ENCODE data around the gene C6orf120.

The C6orf120 gene

GRCh38 chr6:169707772-169708171, 5.8 kb downstream of the C6orf120 start:
- no peak overlapping the region for H3K9ac ChIP-seq (ENCODE audit: low read length in 2 of 2)
- no peak overlapping the region for H3K4me3 ChIP-seq (ENCODE audit: low read length in 2 of 2)
- H3K9me3 ChIP-seq (ENCODE audit: control insufficient read depth in 2 of 2, low read length in 2 of 2): no peaks in the 10 kb centered on the region
- H3K27ac ChIP-seq (ENCODE audit: low read length): no peak overlapping the region
- H3K4me1 ChIP-seq (ENCODE audit: control insufficient read depth, insufficient read depth, low read length): peaks cover 7% of the 10 kb centered on the region
- H3K36me3 ChIP-seq (ENCODE audit: control insufficient read depth in 2 of 2, insufficient read depth in 2 of 2, low read length in 2 of 2): peaks cover 7 to 33% of the 10 kb centered on the region in 2 donors
- no peaks in the 10 kb centered on the region for H3K27me3 ChIP-seq (ENCODE audit: control insufficient read depth in 1 of 2, insufficient read depth in 2 of 2, low read length in 2 of 2)

GRCh38 chr6:169709293-169709692, 7.4 kb downstream of the C6orf120 start:
- H3K27me3 ChIP-seq (ENCODE audit: control insufficient read depth in 1 of 2, insufficient read depth in 2 of 2, low read length in 2 of 2): no peaks in the 10 kb centered on the region
- H3K9ac ChIP-seq (ENCODE audit: low read length in 2 of 2): no peak overlapping the region
- H3K36me3 ChIP-seq (ENCODE audit: control insufficient read depth in 2 of 2, insufficient read depth in 2 of 2, low read length in 2 of 2): peaks cover 7 to 40% of the 10 kb centered on the region in 2 donors
- no peaks in the 10 kb centered on the region for H3K9me3 ChIP-seq (ENCODE audit: control insufficient read depth in 2 of 2, low read length in 2 of 2)
- H3K27ac ChIP-seq (ENCODE audit: low read length): no peak overlapping the region
- peaks cover under 1% of the 10 kb centered on the region for H3K4me1 ChIP-seq (ENCODE audit: control insufficient read depth, insufficient read depth, low read length)
- no peak overlapping the region for H3K4me3 ChIP-seq (ENCODE audit: low read length in 2 of 2)

GRCh38 chr6:169710009-169710408, 8.1 kb downstream of the C6orf120 start:
- H3K4me3 ChIP-seq (ENCODE audit: low read length in 2 of 2): no peak overlapping the region
- no peaks in the 10 kb centered on the region for H3K9me3 ChIP-seq (ENCODE audit: control insufficient read depth in 2 of 2, low read length in 2 of 2)
- no peak overlapping the region for H3K9ac ChIP-seq (ENCODE audit: low read length in 2 of 2)
- no peaks in the 10 kb centered on the region for H3K4me1 ChIP-seq (ENCODE audit: control insufficient read depth, insufficient read depth, low read length)
- peaks cover 4 to 47% of the 10 kb centered on the region in 2 donors for H3K36me3 ChIP-seq (ENCODE audit: control insufficient read depth in 2 of 2, insufficient read depth in 2 of 2, low read length in 2 of 2)
- H3K27me3 ChIP-seq (ENCODE audit: control insufficient read depth in 1 of 2, insufficient read depth in 2 of 2, low read length in 2 of 2): no peaks in the 10 kb centered on the region
- H3K27ac ChIP-seq (ENCODE audit: low read length): no peak overlapping the region

- Histone ChIP-seq H3K9ac (ENCODE audit: low read length in 2 of 2) (no peak overlapping the region), H3K4me3 (ENCODE audit: low read length in 2 of 2) (no peak overlapping the region), H3K27ac (ENCODE audit: low read length) (no peak overlapping the region), H3K4me1 (ENCODE audit: control insufficient read depth, insufficient read depth, low read length) (no peaks in the 10 kb centered on the region), H3K36me3 (ENCODE audit: control insufficient read depth in 2 of 2, insufficient read depth in 2 of 2, low read length in 2 of 2) (peaks cover 9 to 53% of the 10 kb centered on the region in 2 donors), H3K27me3 (ENCODE audit: control insufficient read depth in 1 of 2, insufficient read depth in 2 of 2, low read length in 2 of 2) (no peaks in the 10 kb centered on the region), H3K9me3 (ENCODE audit: control insufficient read depth in 2 of 2, low read length in 2 of 2) (no peaks in the 10 kb centered on the region)
Measured at GRCh38 chr6:169714178-169714577, 12.3 kb downstream of the C6orf120 start.

GRCh38 chr6:169714595-169714994, 12.7 kb downstream of the C6orf120 start:
- H3K4me1 ChIP-seq (ENCODE audit: control insufficient read depth, insufficient read depth, low read length): no peaks in the 10 kb centered on the region
- peaks cover 9 to 50% of the 10 kb centered on the region in 2 donors for H3K36me3 ChIP-seq (ENCODE audit: control insufficient read depth in 2 of 2, insufficient read depth in 2 of 2, low read length in 2 of 2)

GRCh38 chr6:169719117-169719516, 17.2 kb downstream of the C6orf120 start:
- Histone ChIP-seq H3K27ac (ENCODE audit: low read length) (no peak overlapping the region), H3K9me3 (ENCODE audit: control insufficient read depth in 2 of 2, low read length in 2 of 2) (no peaks in the 10 kb centered on the region)

More at GRCh38 chr6:169714595-169714994, 12.7 kb downstream of the C6orf120 start:
- no peaks in the 10 kb centered on the region for H3K9me3 ChIP-seq (ENCODE audit: control insufficient read depth in 2 of 2, low read length in 2 of 2)
- H3K27ac ChIP-seq (ENCODE audit: low read length): no peak overlapping the region
- H3K9ac ChIP-seq (ENCODE audit: low read length in 2 of 2): no peak overlapping the region
- no peak overlapping the region for H3K4me3 ChIP-seq (ENCODE audit: low read length in 2 of 2)
- H3K27me3 ChIP-seq (ENCODE audit: control insufficient read depth in 1 of 2, insufficient read depth in 2 of 2, low read length in 2 of 2): no peaks in the 10 kb centered on the region

GRCh38 chr6:169720207-169720855, 18.4 kb downstream of the C6orf120 start:
- H3K4me3 ChIP-seq (ENCODE audit: low read length in 2 of 2): no peak overlapping the region
- H3K27me3 ChIP-seq (ENCODE audit: control insufficient read depth in 1 of 2, insufficient read depth in 2 of 2, low read length in 2 of 2): no peaks in the 10 kb centered on the region
- H3K36me3 ChIP-seq (ENCODE audit: control insufficient read depth in 2 of 2, insufficient read depth in 2 of 2, low read length in 2 of 2): peaks cover 5 to 10% of the 10 kb centered on the region in 2 donors
- H3K27ac ChIP-seq (ENCODE audit: low read length): no peak overlapping the region
- H3K4me1 ChIP-seq (ENCODE audit: control insufficient read depth, insufficient read depth, low read length): peaks cover 7% of the 10 kb centered on the region
- no peaks in the 10 kb centered on the region for H3K9me3 ChIP-seq (ENCODE audit: control insufficient read depth in 2 of 2, low read length in 2 of 2)
- H3K9ac ChIP-seq (ENCODE audit: low read length in 2 of 2): no peak overlapping the region

More at GRCh38 chr6:169719117-169719516, 17.2 kb downstream of the C6orf120 start:
- Histone ChIP-seq H3K4me1 (ENCODE audit: control insufficient read depth, insufficient read depth, low read length) (peaks cover 5% of the 10 kb centered on the region), H3K27me3 (ENCODE audit: control insufficient read depth in 1 of 2, insufficient read depth in 2 of 2, low read length in 2 of 2) (no peaks in the 10 kb centered on the region), H3K9ac (ENCODE audit: low read length in 2 of 2) (no peak overlapping the region), H3K4me3 (ENCODE audit: low read length in 2 of 2) (no peak overlapping the region), H3K36me3 (ENCODE audit: control insufficient read depth in 2 of 2, insufficient read depth in 2 of 2, low read length in 2 of 2) (peaks cover 5 to 20% of the 10 kb centered on the region in 2 donors)

- Histone ChIP-seq H3K9me3 (ENCODE audit: control insufficient read depth in 2 of 2, low read length in 2 of 2) (no peaks in the 10 kb centered on the region), H3K27ac (ENCODE audit: low read length) (peak overlapping the region; percentile 70), H3K4me1 (ENCODE audit: control insufficient read depth, insufficient read depth, low read length) (peaks cover 8% of the 10 kb centered on the region), H3K4me3 (ENCODE audit: low read length in 2 of 2) (peak overlapping the region; percentile 80 to 84), H3K36me3 (ENCODE audit: control insufficient read depth in 2 of 2, insufficient read depth in 2 of 2, low read length in 2 of 2) (no peaks in the 10 kb centered on the region), H3K9ac (ENCODE audit: low read length in 2 of 2) (peak overlapping the region; percentile 66 to 84), H3K27me3 (ENCODE audit: control insufficient read depth in 1 of 2, insufficient read depth in 2 of 2, low read length in 2 of 2) (no peaks in the 10 kb centered on the region)
Measured at GRCh38 chr6:169722362-169723199, 20.7 kb downstream of the C6orf120 start.

GRCh38 chr6:169723200-169723909, 21.4 kb downstream of the C6orf120 start:
- H3K9me3 ChIP-seq (ENCODE audit: control insufficient read depth in 2 of 2, low read length in 2 of 2): no peaks in the 10 kb centered on the region
- H3K27ac ChIP-seq (ENCODE audit: low read length): peak overlapping the region; percentile 70
- H3K4me1 ChIP-seq (ENCODE audit: control insufficient read depth, insufficient read depth, low read length): peaks cover 8% of the 10 kb centered on the region
- H3K4me3 ChIP-seq (ENCODE audit: low read length in 2 of 2): peak overlapping the region; percentile 80 to 84
- no peaks in the 10 kb centered on the region for H3K27me3 ChIP-seq (ENCODE audit: control insufficient read depth in 1 of 2, insufficient read depth in 2 of 2, low read length in 2 of 2)
- H3K36me3 ChIP-seq (ENCODE audit: control insufficient read depth in 2 of 2, insufficient read depth in 2 of 2, low read length in 2 of 2): no peaks in the 10 kb centered on the region
- H3K9ac ChIP-seq (ENCODE audit: low read length in 2 of 2): peak overlapping the region; percentile 66 to 84

GRCh38 chr6:169723991-169724493, 22.1 kb downstream of the C6orf120 start:
- Histone ChIP-seq H3K9me3 (ENCODE audit: control insufficient read depth in 2 of 2, low read length in 2 of 2) (no peaks in the 10 kb centered on the region), H3K4me3 (ENCODE audit: low read length in 2 of 2) (peak overlapping the region in 1 of 2 donors; percentile 64), H3K9ac (ENCODE audit: low read length in 2 of 2) (no peak overlapping the region), H3K36me3 (ENCODE audit: control insufficient read depth in 2 of 2, insufficient read depth in 2 of 2, low read length in 2 of 2) (no peaks in the 10 kb centered on the region), H3K27ac (ENCODE audit: low read length) (no peak overlapping the region), H3K4me1 (ENCODE audit: control insufficient read depth, insufficient read depth, low read length) (peaks cover 8% of the 10 kb centered on the region), H3K27me3 (ENCODE audit: control insufficient read depth in 1 of 2, insufficient read depth in 2 of 2, low read length in 2 of 2) (no peaks in the 10 kb centered on the region)

Data from stomach smooth muscle (tissue), 2 donors.